Measurements from ENCODE around the gene TBC1D17. TPM values are rescaled to one million over a fixed set of nuclear protein-coding genes. Genes with fewer than 3 reads are reported as not detected.

TBC1D17 gene
- total RNA-seq, 4 donors from 2014 or later: 9.1 to 44.1 (median 12.5) TPM

- no peaks in the 10 kb centered on the region for H3K4me1 ChIP-seq
- DNase-seq: peak; percentile 61 to 73
- H3K4me3 ChIP-seq: no peak overlapping the region
- H3K27ac ChIP-seq: no peak overlapping the region
- H3K9me3 ChIP-seq: no peaks in the 10 kb centered on the region
- H3K36me3 ChIP-seq: no peaks in the 10 kb centered on the region
- TF ChIP-seq POLR2A (IDR thresholded peaks at IDR 0.05) (peak in 1 of 2 donors; percentile 8), CTCF (IDR thresholded peaks at IDR 0.05) (peak; percentile 37 to 83 (median 71))
- no peaks in the 10 kb centered on the region for H3K27me3 ChIP-seq
- intact Hi-C loops (cut with DNase I; ENCODE audit: low total_unique reads): no loop called here
Observed at GRCh38 chr19:49889687-49890348, 12.3 kb downstream of the TBC1D17 start.

DNA sequence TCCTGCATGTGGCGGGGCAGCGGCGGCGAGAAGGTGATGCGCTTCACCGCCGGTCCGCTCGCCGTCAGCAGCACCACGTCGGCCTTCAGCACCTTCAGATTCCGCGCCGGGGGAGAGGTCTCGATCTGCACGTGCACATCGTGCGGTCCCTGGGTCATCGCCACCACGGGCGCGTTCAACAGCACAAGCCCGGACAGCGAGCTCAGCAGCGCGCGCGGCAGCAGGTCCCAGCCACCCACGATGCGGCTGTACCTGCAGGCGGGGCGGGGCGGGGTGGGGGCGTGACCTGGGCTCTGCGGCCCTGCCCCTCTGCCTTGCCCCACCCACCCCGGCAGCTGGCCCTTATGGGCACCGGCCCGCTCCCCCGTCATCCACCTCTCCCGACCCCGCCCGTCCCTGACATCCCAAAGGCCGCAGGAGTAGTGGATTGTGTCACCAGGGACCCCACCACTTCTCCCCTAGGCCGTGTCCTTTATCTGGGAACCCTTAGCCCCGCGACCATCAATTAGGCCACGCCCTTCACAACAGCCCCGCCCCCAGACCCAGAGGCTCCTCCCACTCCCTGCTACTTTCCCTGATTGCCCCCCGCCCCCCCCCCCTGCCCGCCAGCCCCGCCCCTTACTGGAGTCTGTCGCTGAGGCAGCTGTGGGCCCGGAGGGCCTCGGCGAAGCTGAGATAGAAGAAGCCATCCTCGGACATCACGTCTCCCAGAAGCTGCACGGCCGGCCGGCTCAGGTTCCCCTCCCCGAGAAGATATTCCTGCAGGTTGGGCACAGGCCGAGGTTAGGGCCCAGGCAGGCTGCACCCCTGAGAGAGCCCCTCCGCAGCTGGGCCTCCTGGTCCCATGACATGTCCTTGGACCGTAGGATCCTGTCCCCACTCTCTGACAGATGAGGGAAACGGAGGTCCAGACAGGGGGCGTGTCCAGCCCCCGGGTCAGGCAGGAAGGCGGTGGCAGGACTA lies 13.1 kb downstream of the TBC1D17 start:
- Histone ChIP-seq H3K27ac (no peak overlapping the region), H3K27me3 (no peaks in the 10 kb centered on the region), H3K36me3 (no peaks in the 10 kb centered on the region), H3K4me3 (no peak overlapping the region), H3K9me3 (no peaks in the 10 kb centered on the region), H3K4me1 (no peaks in the 10 kb centered on the region)
- intact Hi-C loops (cut with DNase I; ENCODE audit: low total_unique reads): no loop called here
- no peak for TF ChIP-seq CTCF (IDR thresholded peaks at IDR 0.05)
- TF ChIP-seq POLR2A (IDR thresholded peaks at IDR 0.05): no peak
- no peak for DNase-seq

DNA sequence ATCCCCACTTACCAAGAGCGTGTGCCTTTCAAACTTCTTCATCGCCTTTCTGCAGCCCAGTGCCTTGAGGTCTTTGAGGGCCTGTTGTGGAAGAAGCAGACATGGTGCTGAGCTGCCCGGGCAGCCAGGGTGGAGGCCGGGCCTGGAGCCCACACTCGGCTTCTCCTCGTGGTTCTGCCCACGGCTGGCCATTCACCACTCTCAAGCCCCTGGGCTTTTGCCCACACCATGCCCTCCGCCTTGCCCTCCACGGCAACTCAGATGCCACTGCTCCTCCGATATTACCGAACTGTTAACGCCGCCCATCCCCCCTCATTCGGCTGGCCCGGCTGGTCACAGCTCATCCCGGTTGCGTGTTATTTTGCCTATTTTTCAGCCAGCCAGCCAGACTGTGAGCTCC lies 13.9 kb downstream of the TBC1D17 start:
- Histone ChIP-seq H3K36me3 (no peaks in the 10 kb centered on the region), H3K9me3 (no peaks in the 10 kb centered on the region), H3K27me3 (no peaks in the 10 kb centered on the region), H3K27ac (no peak overlapping the region), H3K4me3 (no peak overlapping the region), H3K4me1 (no peaks in the 10 kb centered on the region)
- TF ChIP-seq POLR2A (IDR thresholded peaks at IDR 0.05) (no peak), CTCF (IDR thresholded peaks at IDR 0.05) (no peak)
- intact Hi-C loops (cut with DNase I; ENCODE audit: low total_unique reads): no loop called here
- no peak for DNase-seq

DNA sequence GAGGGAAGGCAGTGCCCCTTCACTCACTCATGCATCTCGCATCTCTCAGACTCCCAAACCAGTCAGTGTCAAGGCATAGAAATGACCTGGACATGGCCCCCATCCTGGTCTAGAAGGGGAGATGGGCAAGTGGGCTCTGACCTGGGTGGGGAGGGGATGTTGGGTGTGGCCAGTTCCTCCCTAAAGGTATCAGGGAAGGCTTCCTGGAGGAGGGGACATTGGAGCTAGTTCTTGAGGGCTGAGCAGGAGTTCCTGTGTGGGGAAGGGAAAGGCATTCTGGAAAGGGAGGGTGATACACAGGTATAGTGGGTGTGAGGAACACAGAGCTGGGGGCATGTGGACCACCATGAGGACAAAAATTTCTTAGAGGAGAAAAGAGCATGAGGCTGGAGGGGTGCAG lies 15.2 kb downstream of the TBC1D17 start:
- Histone ChIP-seq H3K4me3 (no peak overlapping the region), H3K36me3 (no peaks in the 10 kb centered on the region), H3K27ac (no peak overlapping the region), H3K27me3 (no peaks in the 10 kb centered on the region), H3K4me1 (no peaks in the 10 kb centered on the region), H3K9me3 (no peaks in the 10 kb centered on the region)
- DNase-seq: no peak
- intact Hi-C loops (cut with DNase I; ENCODE audit: low total_unique reads): no loop called here
- TF ChIP-seq POLR2A (IDR thresholded peaks at IDR 0.05): no peak
- no peak for TF ChIP-seq CTCF (IDR thresholded peaks at IDR 0.05)
